ENCODE results near the gene SLCO3A1.

SLCO3A1 gene

GRCh38 chr15:91852741-91853510, 582 bp upstream of the SLCO3A1 start:
- no peaks in the 10 kb centered on the region for H3K9me3 Mint-ChIP-seq
- peak overlapping the region; percentile 74 for H3K27ac Mint-ChIP-seq
- DNase-seq = peak; percentile 74
- peaks cover 7% of the 10 kb centered on the region for H3K27me3 Mint-ChIP-seq
- peak; percentile 71 for ATAC-seq
- peak overlapping the region; percentile 78 for H3K4me3 Mint-ChIP-seq
- H3K36me3 Mint-ChIP-seq (ENCODE audit: low read depth) = no peaks in the 10 kb centered on the region
- peaks cover 56% of the 10 kb centered on the region for H3K4me1 Mint-ChIP-seq

GRCh38 chr15:91853948-91854638, 585 bp downstream of the SLCO3A1 start:
- Mint-ChIP-seq H3K9me3 (no peaks in the 10 kb centered on the region), H3K27ac (peak overlapping the region; percentile 60), H3K36me3 (ENCODE audit: low read depth) (no peaks in the 10 kb centered on the region), H3K4me3 (peak overlapping the region; percentile 67), H3K4me1 (peaks cover 68% of the 10 kb centered on the region), H3K27me3 (peaks cover 7% of the 10 kb centered on the region)
- DNase-seq = peak; percentile 50
- no peak for ATAC-seq

GRCh38 chr15:91854639-91854990, 1.1 kb downstream of the SLCO3A1 start:
- Mint-ChIP-seq H3K27me3 (peaks cover 7% of the 10 kb centered on the region), H3K27ac (no peak overlapping the region), H3K9me3 (no peaks in the 10 kb centered on the region), H3K4me3 (peak overlapping the region; percentile 67), H3K36me3 (ENCODE audit: low read depth) (no peaks in the 10 kb centered on the region), H3K4me1 (peaks cover 69% of the 10 kb centered on the region)
- ATAC-seq = peak; percentile 13
- DNase-seq = peak; percentile 18

GRCh38 chr15:91855241-91855640, 1.7 kb downstream of the SLCO3A1 start:
- no peak for ATAC-seq
- no peak for DNase-seq
- no peak overlapping the region for H3K27ac Mint-ChIP-seq
- peaks cover 7% of the 10 kb centered on the region for H3K27me3 Mint-ChIP-seq
- no peaks in the 10 kb centered on the region for H3K36me3 Mint-ChIP-seq (ENCODE audit: low read depth)
- peaks cover 70% of the 10 kb centered on the region for H3K4me1 Mint-ChIP-seq
- no peaks in the 10 kb centered on the region for H3K9me3 Mint-ChIP-seq
- H3K4me3 Mint-ChIP-seq = peak overlapping the region; percentile 67

GRCh38 chr15:91855684-91856489, 2.4 kb downstream of the SLCO3A1 start:
- peaks cover 72% of the 10 kb centered on the region for H3K4me1 Mint-ChIP-seq
- no peak overlapping the region for H3K27ac Mint-ChIP-seq

GRCh38 chr15:91857224-91857585, 3.7 kb downstream of the SLCO3A1 start:
- H3K9me3 Mint-ChIP-seq = no peaks in the 10 kb centered on the region
- H3K36me3 Mint-ChIP-seq (ENCODE audit: low read depth) = no peaks in the 10 kb centered on the region
- H3K27ac Mint-ChIP-seq = peak overlapping the region; percentile 52
- H3K27me3 Mint-ChIP-seq = peaks cover 3% of the 10 kb centered on the region
- DNase-seq (no peak), ATAC-seq (no peak)
- H3K4me3 Mint-ChIP-seq = no peak overlapping the region
- peaks cover 75% of the 10 kb centered on the region for H3K4me1 Mint-ChIP-seq

More at GRCh38 chr15:91855684-91856489, 2.4 kb downstream of the SLCO3A1 start:
- Mint-ChIP-seq H3K4me3 (no peak overlapping the region), H3K36me3 (ENCODE audit: low read depth) (no peaks in the 10 kb centered on the region), H3K9me3 (no peaks in the 10 kb centered on the region), H3K27me3 (peaks cover 7% of the 10 kb centered on the region)
- ATAC-seq = no peak
- DNase-seq = no peak

GRCh38 chr15:91857772-91858171, 4.3 kb downstream of the SLCO3A1 start:
- H3K27ac Mint-ChIP-seq = peak overlapping the region; percentile 52
- no peak overlapping the region for H3K4me3 Mint-ChIP-seq
- peaks cover 3% of the 10 kb centered on the region for H3K27me3 Mint-ChIP-seq
- DNase-seq (no peak), ATAC-seq (peak; percentile 52)
- no peaks in the 10 kb centered on the region for H3K36me3 Mint-ChIP-seq (ENCODE audit: low read depth)
- H3K9me3 Mint-ChIP-seq = no peaks in the 10 kb centered on the region
- peaks cover 76% of the 10 kb centered on the region for H3K4me1 Mint-ChIP-seq

GRCh38 chr15:91860498-91860897, 7.0 kb downstream of the SLCO3A1 start:
- H3K9me3 Mint-ChIP-seq = no peaks in the 10 kb centered on the region
- no peak overlapping the region for H3K27ac Mint-ChIP-seq

GRCh38 chr15:91861223-91861622, 7.7 kb downstream of the SLCO3A1 start:
- no peaks in the 10 kb centered on the region for H3K9me3 Mint-ChIP-seq
- DNase-seq (no peak), ATAC-seq (no peak)
- peaks cover 83% of the 10 kb centered on the region for H3K4me1 Mint-ChIP-seq
- H3K27me3 Mint-ChIP-seq = no peaks in the 10 kb centered on the region
- H3K36me3 Mint-ChIP-seq (ENCODE audit: low read depth) = no peaks in the 10 kb centered on the region
- H3K4me3 Mint-ChIP-seq = no peak overlapping the region
- no peak overlapping the region for H3K27ac Mint-ChIP-seq

More at GRCh38 chr15:91860498-91860897, 7.0 kb downstream of the SLCO3A1 start:
- ATAC-seq (no peak), DNase-seq (no peak)
- no peak overlapping the region for H3K4me3 Mint-ChIP-seq
- peaks cover 83% of the 10 kb centered on the region for H3K4me1 Mint-ChIP-seq
- no peaks in the 10 kb centered on the region for H3K27me3 Mint-ChIP-seq
- H3K36me3 Mint-ChIP-seq (ENCODE audit: low read depth) = no peaks in the 10 kb centered on the region

GRCh38 chr15:91862891-91863504, 9.5 kb downstream of the SLCO3A1 start:
- no peak overlapping the region for H3K27ac Mint-ChIP-seq
- no peak overlapping the region for H3K4me3 Mint-ChIP-seq
- H3K36me3 Mint-ChIP-seq (ENCODE audit: low read depth) = no peaks in the 10 kb centered on the region

GRCh38 chr15:91863621-91864255, 10.2 kb downstream of the SLCO3A1 start:
- Mint-ChIP-seq H3K36me3 (ENCODE audit: low read depth) (no peaks in the 10 kb centered on the region), H3K4me3 (no peak overlapping the region)

More at GRCh38 chr15:91862891-91863504, 9.5 kb downstream of the SLCO3A1 start:
- H3K4me1 Mint-ChIP-seq = peaks cover 81% of the 10 kb centered on the region
- ATAC-seq = no peak
- no peaks in the 10 kb centered on the region for H3K9me3 Mint-ChIP-seq
- H3K27me3 Mint-ChIP-seq = no peaks in the 10 kb centered on the region
- DNase-seq = no peak

GRCh38 chr15:91864664-91865063, 11.2 kb downstream of the SLCO3A1 start:
- DNase-seq (no peak), ATAC-seq (no peak)
- H3K27ac Mint-ChIP-seq = no peak overlapping the region
- peaks cover 3% of the 10 kb centered on the region for H3K27me3 Mint-ChIP-seq
- no peak overlapping the region for H3K4me3 Mint-ChIP-seq
- no peaks in the 10 kb centered on the region for H3K36me3 Mint-ChIP-seq (ENCODE audit: low read depth)
- no peaks in the 10 kb centered on the region for H3K9me3 Mint-ChIP-seq
- peaks cover 73% of the 10 kb centered on the region for H3K4me1 Mint-ChIP-seq

More at GRCh38 chr15:91863621-91864255, 10.2 kb downstream of the SLCO3A1 start:
- Mint-ChIP-seq H3K27me3 (no peaks in the 10 kb centered on the region), H3K4me1 (peaks cover 79% of the 10 kb centered on the region), H3K27ac (no peak overlapping the region), H3K9me3 (no peaks in the 10 kb centered on the region)
- DNase-seq (no peak), ATAC-seq (no peak)

GRCh38 chr15:91865486-91865885, 12.0 kb downstream of the SLCO3A1 start:
- ATAC-seq (no peak), DNase-seq (no peak)
- peaks cover 71% of the 10 kb centered on the region for H3K4me1 Mint-ChIP-seq
- H3K36me3 Mint-ChIP-seq (ENCODE audit: low read depth) = no peaks in the 10 kb centered on the region
- H3K27ac Mint-ChIP-seq = no peak overlapping the region
- H3K4me3 Mint-ChIP-seq = no peak overlapping the region
- H3K9me3 Mint-ChIP-seq = no peaks in the 10 kb centered on the region
- peaks cover 4% of the 10 kb centered on the region for H3K27me3 Mint-ChIP-seq

GRCh38 chr15:91865950-91866349, 12.4 kb downstream of the SLCO3A1 start:
- DNase-seq (no peak), ATAC-seq (no peak)
- H3K9me3 Mint-ChIP-seq = no peaks in the 10 kb centered on the region
- no peak overlapping the region for H3K4me3 Mint-ChIP-seq
- no peak overlapping the region for H3K27ac Mint-ChIP-seq
- H3K4me1 Mint-ChIP-seq = peaks cover 72% of the 10 kb centered on the region
- H3K27me3 Mint-ChIP-seq = peaks cover 8% of the 10 kb centered on the region
- no peaks in the 10 kb centered on the region for H3K36me3 Mint-ChIP-seq (ENCODE audit: low read depth)
